Brain microvascular endothelial cell (primary cell): ENCODE data around the gene EVA1C.

Experiments used
- DNase-seq: peaks from one replicate; pipeline ENCODE4 v3.0.0-alpha.2; 2020
- H3K27ac ChIP-seq: fragments of 250-450 bp; sonication (Bioruptor Pico); 2 replicates; pipeline ENCODE4 v1.5.1; 2020; ENCODE audit warnings: mild to moderate bottlenecking, moderate library complexity
- H3K27me3 ChIP-seq: fragments of 250-450 bp; sonication (Bioruptor Pico); replicated peaks from 2 replicates; pipeline ENCODE4 v1.5.1; 2020; ENCODE audit warnings: mild to moderate bottlenecking
- H3K36me3 ChIP-seq: fragments of 250-450 bp; sonication (Bioruptor Pico); replicated peaks from 2 replicates; pipeline ENCODE4 v1.5.1; 2020; ENCODE audit warnings: mild to moderate bottlenecking
- H3K4me3 ChIP-seq: 2 replicates; pipeline ENCODE4 v1.5.1; 2011; ENCODE audit warnings: low read depth, mild to moderate bottlenecking, control low read depth, low read length, moderate library complexity
- CTCF ChIP-seq: IDR thresholded peaks from 2 replicates; pipeline ENCODE4 v1.5.1; 2011; ENCODE audit warnings: low read depth, mild to moderate bottlenecking, moderate library complexity, low read length, control low read depth, inconsistent platforms; ENCODE audit errors: missing control alignments
- in situ Hi-C: cut with HindIII; loops from 2 replicates; pipeline ENCODE4 v1.10.0; 2017; ENCODE audit warnings: low sequenced_read_pairs, low pct_ligation_motif_present

The EVA1C gene

GRCh38 chr21:32543975-32544374 is 131.5 kb downstream of the EVA1C start:
- Histone ChIP-seq H3K4me3 (no peak overlapping the region), H3K27me3 (no peaks in the 10 kb centered on the region), H3K36me3 (no peaks in the 10 kb centered on the region), H3K27ac (no peak overlapping the region)
- no peak for DNase-seq
- in situ Hi-C loops: no loop called here
- TF ChIP-seq CTCF: no peak

- no peak for DNase-seq
- no peak overlapping the region for H3K4me3 ChIP-seq
- no peak for TF ChIP-seq CTCF
- no peaks in the 10 kb centered on the region for H3K36me3 ChIP-seq
- no peaks in the 10 kb centered on the region for H3K27me3 ChIP-seq
- in situ Hi-C loops: no loop called here
- no peak overlapping the region for H3K27ac ChIP-seq
Measured at GRCh38 chr21:32544697-32545096, 132.2 kb downstream of the EVA1C start.

- Histone ChIP-seq H3K4me3 (no peak overlapping the region), H3K27ac (no peak overlapping the region), H3K36me3 (no peaks in the 10 kb centered on the region), H3K27me3 (no peaks in the 10 kb centered on the region)
- DNase-seq: no peak
- TF ChIP-seq CTCF: no peak
- in situ Hi-C loops: no loop called here
Measured at GRCh38 chr21:32545948-32546441, 133.5 kb downstream of the EVA1C start.

GRCh38 chr21:32547018-32547417 is 134.5 kb downstream of the EVA1C start:
- H3K27ac ChIP-seq: no peak overlapping the region
- DNase-seq: no peak
- TF ChIP-seq CTCF: no peak
- H3K36me3 ChIP-seq: no peaks in the 10 kb centered on the region
- H3K4me3 ChIP-seq: no peak overlapping the region
- in situ Hi-C loops: no loop called here
- no peaks in the 10 kb centered on the region for H3K27me3 ChIP-seq

- H3K4me3 ChIP-seq: no peak overlapping the region
- no peaks in the 10 kb centered on the region for H3K36me3 ChIP-seq
- no peak for DNase-seq
- no peak for TF ChIP-seq CTCF
- no peak overlapping the region for H3K27ac ChIP-seq
- in situ Hi-C loops: no loop called here
- H3K27me3 ChIP-seq: no peaks in the 10 kb centered on the region
Measured at GRCh38 chr21:32548978-32549377, 136.5 kb downstream of the EVA1C start.

GRCh38 chr21:32549440-32549839 is 136.9 kb downstream of the EVA1C start:
- no peak for TF ChIP-seq CTCF
- H3K4me3 ChIP-seq: no peak overlapping the region
- in situ Hi-C loops: no loop called here
- no peak for DNase-seq
- no peaks in the 10 kb centered on the region for H3K36me3 ChIP-seq
- no peak overlapping the region for H3K27ac ChIP-seq
- no peaks in the 10 kb centered on the region for H3K27me3 ChIP-seq
